HG02763 (cell line): ENCODE results near the gene ECHDC3.
"Not testable (repeated sequence)": the region's sequence is repeated elsewhere in the genome, so short reads cannot be mapped to it uniquely, and the experiment has no call there.

ENCODE experiments used
- ATAC-seq: cut with Tn5 transposase; IDR thresholded peaks from one replicate; pipeline ENCODE4 v1.9.1; 2021; ENCODE audit warnings: mild to moderate bottlenecking, moderate library complexity; ENCODE audit not compliant: unreplicated experiment

The ECHDC3 gene

GRCh38 chr10:11715815-11716494, 26.2 kb upstream of the ECHDC3 start:
- no peak for ATAC-seq

DNA sequence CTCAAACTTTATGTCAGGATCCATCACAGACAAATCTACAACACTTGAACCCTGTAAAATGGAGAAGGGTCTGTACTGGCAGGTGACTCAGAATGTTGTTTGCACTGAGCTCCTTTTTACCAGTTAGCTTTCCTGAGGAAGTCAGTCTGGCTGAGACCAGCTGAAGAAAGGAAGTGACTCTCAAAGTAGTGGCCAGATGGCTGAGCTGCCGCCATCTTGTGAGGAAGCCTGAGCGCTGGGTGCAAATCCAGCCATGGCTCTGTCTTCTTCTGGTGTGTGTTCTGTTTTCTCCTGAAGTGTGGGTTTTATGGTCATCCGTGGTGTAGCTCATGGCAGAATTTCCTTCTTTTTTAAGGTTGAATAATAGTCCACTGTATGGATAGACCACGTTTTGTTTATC, 25.5 kb upstream of the ECHDC3 start:
- ATAC-seq = no peak

GRCh38 chr10:11719496-11720259, 22.5 kb upstream of the ECHDC3 start:
- no peak for ATAC-seq

- ATAC-seq = no peak
Measured at GRCh38 chr10:11720260-11720741, 21.9 kb upstream of the ECHDC3 start.

DNA sequence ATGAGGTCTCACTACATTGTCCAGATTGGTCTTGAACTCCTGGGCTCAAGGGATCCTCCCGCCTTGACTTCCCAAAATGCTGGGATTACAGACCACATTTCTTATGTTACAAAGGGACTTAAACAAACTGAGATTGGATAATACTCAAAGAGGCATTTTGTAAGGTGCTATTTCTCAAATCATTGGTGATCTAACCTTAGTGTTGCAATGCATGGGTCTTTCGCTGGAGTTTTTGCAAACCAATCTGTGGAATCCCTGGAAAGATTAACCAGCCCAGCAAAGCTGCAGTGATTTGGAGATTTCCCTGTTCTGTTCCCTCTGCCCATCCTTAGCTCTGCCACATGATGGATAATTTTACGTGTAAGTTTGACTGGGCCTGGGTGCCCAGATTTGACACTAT, 20.4 kb upstream of the ECHDC3 start:
- no peak for ATAC-seq

GRCh38 chr10:11723359-11723758, 18.8 kb upstream of the ECHDC3 start:
- ATAC-seq = no peak

DNA sequence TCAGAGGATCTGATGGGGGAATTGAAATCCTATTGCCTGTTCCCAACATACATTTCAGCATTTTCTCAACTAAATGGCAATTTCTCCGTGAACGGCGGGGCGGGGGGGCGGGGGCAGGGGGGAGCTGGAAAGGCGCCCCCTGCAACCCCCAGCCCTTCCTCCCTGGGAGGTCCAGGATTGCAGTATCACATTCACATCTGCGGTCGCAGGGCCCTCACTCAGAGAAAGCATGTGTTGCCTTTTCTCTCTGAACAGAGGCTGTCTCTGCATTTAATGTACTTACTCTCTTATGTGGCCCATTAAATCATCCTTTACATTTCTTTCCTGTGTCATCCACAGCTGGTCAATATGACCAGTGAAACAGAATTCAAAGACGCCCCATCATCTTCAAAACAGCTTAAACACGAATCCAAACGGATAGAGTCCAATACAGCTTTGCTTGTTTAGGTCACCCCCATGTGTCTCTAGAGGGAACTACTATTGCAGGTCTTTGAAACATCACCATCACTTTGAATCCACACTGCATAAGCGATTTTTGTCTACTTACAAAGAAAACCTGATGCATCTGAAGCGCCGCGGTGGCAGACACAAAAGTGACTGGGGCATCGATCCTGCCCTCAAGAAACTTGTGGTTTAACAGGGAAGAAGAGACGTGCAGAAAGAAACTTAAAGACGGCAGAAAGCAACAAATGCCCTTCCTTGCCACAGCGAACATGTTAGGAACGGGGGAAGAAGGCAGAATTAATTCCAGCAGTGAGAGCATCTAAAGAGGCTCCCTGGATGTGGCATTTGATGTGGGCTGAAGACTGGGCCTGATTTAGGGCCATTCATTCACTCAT, 17.0 kb upstream of the ECHDC3 start:
- ATAC-seq = no peak

DNA sequence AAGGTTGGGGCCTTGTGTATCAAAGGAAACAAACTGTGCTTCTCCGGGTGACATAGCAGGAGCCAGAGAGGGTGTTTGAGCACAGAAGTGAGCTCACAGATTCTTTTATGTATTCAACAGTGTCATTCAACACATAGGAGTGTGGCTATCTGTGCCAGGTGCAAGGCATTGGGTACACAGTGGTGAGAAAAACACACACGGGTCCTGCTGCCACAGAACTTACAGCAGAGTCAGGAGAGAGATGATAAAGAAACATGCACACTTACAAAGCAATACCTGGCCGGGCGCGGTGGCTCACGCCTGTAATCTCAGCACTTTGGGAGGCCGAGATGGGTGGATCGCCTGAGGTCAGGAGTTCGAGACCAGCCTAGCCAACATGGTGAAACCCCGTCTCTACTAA, 16.3 kb upstream of the ECHDC3 start:
- ATAC-seq = no peak

DNA sequence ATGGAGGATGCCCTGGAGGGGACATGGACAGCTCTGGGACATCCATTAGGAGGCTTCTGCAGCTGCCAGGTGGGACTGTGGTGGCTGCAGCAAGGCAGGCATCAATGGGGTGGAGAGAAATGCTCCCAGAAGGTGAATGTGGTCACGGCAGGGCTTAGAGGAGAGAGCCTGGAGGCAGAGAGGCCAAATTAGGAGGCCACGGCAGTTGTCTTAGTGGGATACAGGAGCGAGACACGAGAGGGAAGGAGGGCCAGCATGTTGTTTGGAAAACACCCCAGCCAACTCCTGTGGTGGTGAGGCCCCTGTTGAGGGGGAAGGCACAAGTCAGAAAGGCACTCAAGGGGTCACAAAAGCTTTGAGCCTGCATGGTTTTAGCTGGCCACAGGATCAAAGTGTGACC, 14.6 kb upstream of the ECHDC3 start:
- ATAC-seq = no peak

DNA sequence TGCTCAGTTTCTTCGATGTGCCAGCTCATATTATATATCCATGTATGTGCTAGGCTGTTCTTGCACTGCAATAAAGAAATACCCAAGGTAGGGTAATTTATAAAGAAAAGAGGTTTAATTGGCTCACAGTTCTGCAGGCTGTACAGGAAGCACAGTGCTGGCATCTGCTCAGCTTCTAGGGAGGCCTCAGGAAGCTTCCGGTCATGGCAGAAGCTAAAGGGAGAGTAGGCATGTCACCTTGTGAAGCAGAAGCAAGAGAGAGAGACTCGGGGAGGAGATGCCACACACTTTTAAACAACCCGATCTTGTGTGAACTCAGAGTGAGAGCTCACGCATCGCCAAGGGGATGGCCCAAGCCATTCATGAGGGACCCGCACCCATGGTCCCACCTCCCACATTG, 13.8 kb upstream of the ECHDC3 start:
- ATAC-seq = no peak

DNA sequence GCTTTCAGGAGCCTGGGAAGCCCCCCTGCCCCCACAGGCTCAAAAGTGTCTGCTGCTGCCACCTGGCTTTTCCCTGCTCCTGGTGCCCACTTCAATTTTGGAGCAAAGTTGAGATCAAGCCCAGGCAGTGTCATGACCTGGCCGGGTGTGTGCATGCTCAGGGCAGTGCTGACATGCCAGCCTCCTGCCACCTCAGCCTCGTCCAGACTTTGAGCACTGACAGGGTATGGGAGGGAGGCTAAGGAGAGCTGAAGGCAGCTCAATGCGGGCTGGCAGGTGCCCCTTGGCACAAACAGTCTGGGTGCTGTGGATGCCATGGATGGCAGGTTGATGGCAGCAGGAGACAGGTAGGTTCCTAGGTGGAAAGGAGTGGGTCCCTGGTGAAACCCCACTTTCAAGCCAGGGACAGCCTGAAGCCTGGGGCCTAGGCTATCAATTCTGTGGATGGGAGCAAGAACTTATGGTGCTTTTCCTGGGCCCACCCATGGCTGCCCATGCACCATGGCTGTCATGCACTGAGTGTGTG, 12.3 kb upstream of the ECHDC3 start:
- ATAC-seq = no peak

GRCh38 chr10:11730779-11731178, 11.4 kb upstream of the ECHDC3 start:
- no peak for ATAC-seq

- ATAC-seq = not testable (repeated sequence)
Measured at GRCh38 chr10:11736767-11737166, 5.4 kb upstream of the ECHDC3 start.

GRCh38 chr10:11737258-11738032, 4.7 kb upstream of the ECHDC3 start:
- not testable (repeated sequence) for ATAC-seq

DNA sequence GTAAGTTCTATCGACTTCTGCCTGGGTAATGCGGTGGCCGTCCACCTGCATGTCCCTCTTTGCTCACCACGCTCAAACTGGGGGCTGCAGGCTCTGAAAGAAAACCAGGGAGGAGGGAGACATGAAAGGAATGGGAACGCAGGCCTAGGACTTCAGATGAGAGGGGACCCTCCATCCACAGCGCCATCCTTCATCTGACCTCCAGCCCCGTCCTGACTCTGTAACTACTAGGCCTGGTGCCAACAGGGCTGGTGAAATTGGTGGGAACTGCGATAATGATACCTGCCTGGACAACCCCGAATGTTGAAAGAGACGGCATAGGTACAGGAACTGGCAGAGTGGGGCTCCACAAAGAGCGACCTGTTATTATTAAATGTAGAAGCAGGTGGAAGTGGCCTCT, 1.3 kb upstream of the ECHDC3 start:
- ATAC-seq = no peak

DNA sequence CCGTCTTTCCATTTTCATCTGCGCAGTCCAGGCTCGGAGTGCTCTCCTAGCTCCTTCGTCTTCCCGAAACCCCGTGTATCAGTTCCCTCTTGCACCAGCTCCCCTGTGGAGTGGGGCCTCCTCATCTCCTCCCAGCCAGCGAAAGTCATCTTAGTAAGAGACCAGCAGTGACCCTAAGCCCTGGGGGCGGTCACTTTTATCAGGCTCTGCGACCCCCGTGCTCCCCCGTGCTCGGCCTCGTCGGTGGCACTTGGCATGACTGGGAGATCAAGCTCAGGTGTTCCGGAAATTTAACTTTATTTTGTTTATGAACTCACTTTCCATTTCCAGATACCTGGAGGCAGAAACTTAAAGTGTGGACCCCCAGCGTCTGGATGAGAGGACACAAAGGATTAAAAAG, 574 bp upstream of the ECHDC3 start:
- no peak for ATAC-seq

- no peak for ATAC-seq
Measured at GRCh38 chr10:11742779-11743298, 657 bp downstream of the ECHDC3 start.

DNA sequence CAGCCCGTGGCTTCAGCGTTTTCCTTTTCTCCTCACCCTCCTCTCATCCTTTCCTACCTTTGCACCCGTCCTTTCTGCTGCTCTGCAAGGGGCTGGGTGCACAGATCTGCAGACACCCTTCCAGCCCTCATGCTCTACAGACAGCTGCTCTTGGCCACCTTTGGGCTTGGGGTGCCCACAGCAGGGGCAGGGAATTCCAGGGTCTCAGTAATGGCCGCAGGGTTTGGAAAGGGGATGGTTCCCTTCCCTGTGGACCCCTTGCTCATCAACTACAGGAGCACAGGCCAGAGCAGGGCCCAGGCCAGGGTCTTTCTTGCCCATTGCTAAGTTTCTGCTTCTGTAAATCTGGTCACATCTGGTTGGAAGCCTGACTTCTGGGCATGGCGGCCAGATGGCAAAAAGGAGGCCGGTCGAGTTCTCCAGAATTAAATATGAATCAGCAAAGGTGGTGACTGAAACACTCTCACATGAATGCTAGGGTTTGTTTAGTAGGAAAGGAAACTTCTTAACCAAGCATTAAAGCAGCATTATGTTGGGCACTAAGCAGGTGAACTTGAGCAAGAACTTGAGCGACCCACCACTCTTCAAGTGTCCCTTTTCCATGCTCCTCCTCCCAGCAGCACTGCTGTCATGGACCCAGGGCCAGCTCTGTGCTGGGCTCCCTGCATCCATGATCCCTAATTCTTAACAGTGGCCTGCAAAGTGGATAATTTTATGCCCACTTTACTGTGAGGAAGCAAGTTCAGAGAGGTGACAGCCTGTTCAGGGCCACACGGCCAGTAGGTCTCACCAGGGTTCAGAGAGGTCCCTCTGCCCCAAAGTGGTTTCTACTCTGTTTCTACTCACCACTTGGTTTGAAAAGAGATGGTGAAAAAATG, 1.5 kb downstream of the ECHDC3 start:
- no peak for ATAC-seq

DNA sequence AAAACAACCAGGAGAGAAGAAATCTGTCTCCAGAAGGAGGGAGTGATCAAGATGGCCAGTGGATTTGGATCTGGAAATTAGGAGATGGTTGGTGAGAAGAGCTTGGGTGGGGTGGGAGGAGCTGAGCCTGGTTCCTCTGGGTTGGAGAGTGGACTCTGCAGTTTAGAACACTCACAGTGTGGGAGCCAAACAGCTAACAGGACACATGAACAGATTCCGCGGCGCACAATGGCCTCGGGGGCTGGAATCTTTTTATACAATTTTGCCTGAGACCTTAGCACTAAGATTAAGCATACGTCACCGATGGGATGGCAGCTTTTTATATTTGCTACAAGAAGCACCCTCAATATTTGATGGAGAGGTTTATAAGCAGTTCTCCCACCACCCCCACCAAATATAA, 2.9 kb downstream of the ECHDC3 start:
- ATAC-seq = no peak
